ENCODE data around the gene CCNH. TPM values are rescaled to one million over a fixed set of nuclear protein-coding genes. Genes with fewer than 3 reads are reported as not detected.

The CCNH gene
- total RNA-seq, 1 donor from 2014 or later = 32.6 TPM

GRCh38 chr5:87405472-87406155, 7.1 kb downstream of the CCNH start:
- no peak overlapping the region for H3K27ac Mint-ChIP-seq (ENCODE audit: unreplicated experiment)
- no peak for DNase-seq (ENCODE audit: extremely low spot score, unreplicated experiment)
- peaks cover 5% of the 10 kb centered on the region for H3K4me1 Mint-ChIP-seq (ENCODE audit: unreplicated experiment)
- H3K27me3 Mint-ChIP-seq (ENCODE audit: unreplicated experiment) = no peaks in the 10 kb centered on the region
- H3K4me3 Mint-ChIP-seq (ENCODE audit: unreplicated experiment) = no peak overlapping the region
- TF ChIP-seq CTCF (IDR thresholded peaks at IDR 0.05) = no peak
- peaks cover 5% of the 10 kb centered on the region for H3K9me3 Mint-ChIP-seq (ENCODE audit: unreplicated experiment)
- peaks cover 48% of the 10 kb centered on the region for H3K36me3 Mint-ChIP-seq (ENCODE audit: unreplicated experiment)

GRCh38 chr5:87404359-87404758, 8.4 kb downstream of the CCNH start:
- Mint-ChIP-seq H3K36me3 (ENCODE audit: unreplicated experiment) (peaks cover 58% of the 10 kb centered on the region), H3K27me3 (ENCODE audit: unreplicated experiment) (no peaks in the 10 kb centered on the region)
- DNase-seq (ENCODE audit: extremely low spot score, unreplicated experiment) = no peak

GRCh38 chr5:87403899-87404298, 8.8 kb downstream of the CCNH start:
- Mint-ChIP-seq H3K4me1 (ENCODE audit: unreplicated experiment) (peaks cover 6% of the 10 kb centered on the region), H3K9me3 (ENCODE audit: unreplicated experiment) (peaks cover 5% of the 10 kb centered on the region), H3K27me3 (ENCODE audit: unreplicated experiment) (no peaks in the 10 kb centered on the region), H3K36me3 (ENCODE audit: unreplicated experiment) (peaks cover 56% of the 10 kb centered on the region), H3K27ac (ENCODE audit: unreplicated experiment) (no peak overlapping the region), H3K4me3 (ENCODE audit: unreplicated experiment) (no peak overlapping the region)
- no peak for TF ChIP-seq CTCF (IDR thresholded peaks at IDR 0.05)
- DNase-seq (ENCODE audit: extremely low spot score, unreplicated experiment) = no peak

More at GRCh38 chr5:87404359-87404758, 8.4 kb downstream of the CCNH start:
- peaks cover 5% of the 10 kb centered on the region for H3K9me3 Mint-ChIP-seq (ENCODE audit: unreplicated experiment)
- no peak overlapping the region for H3K27ac Mint-ChIP-seq (ENCODE audit: unreplicated experiment)
- TF ChIP-seq CTCF (IDR thresholded peaks at IDR 0.05) = no peak
- H3K4me1 Mint-ChIP-seq (ENCODE audit: unreplicated experiment) = peaks cover 6% of the 10 kb centered on the region
- no peak overlapping the region for H3K4me3 Mint-ChIP-seq (ENCODE audit: unreplicated experiment)

GRCh38 chr5:87403409-87403808, 9.3 kb downstream of the CCNH start:
- H3K27ac Mint-ChIP-seq (ENCODE audit: unreplicated experiment) = no peak overlapping the region
- peaks cover 6% of the 10 kb centered on the region for H3K4me1 Mint-ChIP-seq (ENCODE audit: unreplicated experiment)
- peaks cover 57% of the 10 kb centered on the region for H3K36me3 Mint-ChIP-seq (ENCODE audit: unreplicated experiment)

More at GRCh38 chr5:87403409-87403808, 9.3 kb downstream of the CCNH start:
- Mint-ChIP-seq H3K9me3 (ENCODE audit: unreplicated experiment) (peaks cover 5% of the 10 kb centered on the region), H3K27me3 (ENCODE audit: unreplicated experiment) (no peaks in the 10 kb centered on the region), H3K4me3 (ENCODE audit: unreplicated experiment) (no peak overlapping the region)
- DNase-seq (ENCODE audit: extremely low spot score, unreplicated experiment) = no peak
- no peak for TF ChIP-seq CTCF (IDR thresholded peaks at IDR 0.05)

Data from osteocyte (in vitro differentiated cells).